H1 (cell line): ENCODE measurements around the gene ATG9B. TPM values are rescaled to one million over a fixed set of nuclear protein-coding genes. Genes with fewer than 3 reads are reported as not detected.

ENCODE experiments used
- ATF3 ChIP-seq: IDR thresholded peaks from 2 replicates; pipeline ENCODE4 v1.6.1; 2011; ENCODE audit warnings: low read depth, mild to moderate bottlenecking, low read length; ENCODE audit not compliant: insufficient read depth
- MAFK ChIP-seq: IDR thresholded peaks from 2 replicates; pipeline ENCODE4 v1.6.1; 2012; ENCODE audit warnings: low read depth, mild to moderate bottlenecking, improper control_type of control experiment, low read length
- POLR2A ChIP-seq, 2 experiments: IDR thresholded peaks; 1 replicate in 1 of 2; 2 replicates in 1 of 2; pipeline ENCODE4 v1.6.1; 2011; ENCODE audit warnings: low read depth in 2 of 2, low read length in 2 of 2, mild to moderate bottlenecking in 2 of 2; ENCODE audit errors: control extremely low read depth in 1 of 2
- POLR2AphosphoS5 ChIP-seq: IDR thresholded peaks from 2 replicates; pipeline ENCODE4 v1.6.1; 2011; ENCODE audit warnings: low read depth, low read length
- SIN3A ChIP-seq, 2 experiments: IDR thresholded peaks in 1 of 2; conservative IDR thresholded peaks in 1 of 2; 2 replicates each; pipeline ENCODE4 v1.6.1; 2011 to 2012; ENCODE audit warnings: low read length in 2 of 2, improper control_type of control experiment in 1 of 2, low read depth in 1 of 2, mild to moderate bottlenecking in 1 of 2
- SUZ12 ChIP-seq: fragments of 200-600 bp; sonication (generic); IDR thresholded peaks from 2 replicates; pipeline ENCODE4 v1.6.1; 2012; ENCODE audit warnings: mild to moderate bottlenecking, inconsistent platforms, low read length, moderate library complexity, mixed read lengths
- polyA plus RNA-seq, 7 experiments: library from polyadenylated mRNA; depleted of rRNA in 3 of 7; stranded (reverse) in 5 of 7; unstranded in 2 of 7; fragments of >200 nt in 5 of 7; fragments of 200-250 nt in 2 of 7; gene quantifications; 1 replicate in 5 of 7; 2 replicates in 1 of 7; 4 replicates in 1 of 7; pipeline versions ENCODE4 v1.2.1 to v1.2.3, GENCODE V29; 2011 to 2013; ENCODE audit warnings: missing spikeins in 2 of 7, mixed read lengths in 2 of 7
- total RNA-seq: library from RNA; stranded (reverse); fragmentation: NEBNext Ultra II Directional; extraction: Animal tissue kit (Norgen Biotek cat#: 25700); gene quantifications from 2 replicates; pipeline ENCODE4 v1.2.1, GENCODE V29; 2021

Gene ATG9B
- total and polyA plus RNA-seq, 2 of the 8 experiments (the other 6 are each of a cell fraction or from before 2014, with no cell fraction given): 1.4 to 2.3 TPM

- TF ChIP-seq POLR2A (IDR thresholded peaks at IDR 0.05; ENCODE audit: control extremely low read depth in 1 of 2, low read depth in 2 of 2, low read length in 2 of 2) (no peak), ATF3 (no peak), SUZ12 (no peak), SIN3A (conservative IDR thresholded peaks at IDR 0.05 in 1 of 2, IDR thresholded peaks at IDR 0.05 in 1 of 2; ENCODE audit: low read depth in 1 of 2, low read length in 2 of 2) (no peak), MAFK (no peak), POLR2AphosphoS5 (no peak)
Observed at GRCh38 chr7:151011097-151011409, 13.2 kb downstream of the ATG9B start (continued).
